Activated CD8-positive, alpha-beta T cell treated with anti-CD3 and anti-CD28 coated beads for 36 hours (primary cell): Measurements from ENCODE around the gene MARCHF2. TPM values are rescaled to one million over a fixed set of nuclear protein-coding genes. Genes with fewer than 3 reads are reported as not detected.
A peak's percentile ranks its signal among the peaks of the same experiment; 100 is the strongest.
"Not testable (repeated sequence)": the region's sequence is repeated elsewhere in the genome, so short reads cannot be mapped to it uniquely, and the experiment has no call there.

Experiments used
- ATAC-seq: fragments of 200-7000 bp; cut with Tn5 transposase; one replicate; pipeline ENCODE4 v1.10.0; 2021; ENCODE audit warnings: mild to moderate bottlenecking, moderate library complexity
- CTCF ChIA-PET: fragments of 350-600 bp; sonication (Branson Sonifier 250); formaldehyde crosslinking; loops from one replicate; lab custom pipeline; 2021; ENCODE audit warnings: antibody characterized with exemption; lab: Charles Lee
- POLR2A ChIA-PET: fragments of 350-600 bp; sonication (Branson Sonifier 250); formaldehyde crosslinking; loops from one replicate; lab custom pipeline; 2021; ENCODE audit warnings: antibody characterized with exemption; lab: Charles Lee
- DNase-seq: peaks from one replicate; pipeline ENCODE4 v3.0.0-alpha.2; 2020
- H3K27ac Mint-ChIP-seq: one replicate; pipeline ENCODE4 v1.8.0; 2021; ENCODE audit warnings: mild to moderate bottlenecking, mixed read lengths
- H3K27me3 Mint-ChIP-seq: one replicate; pipeline ENCODE4 v1.8.0; 2021; ENCODE audit warnings: mixed read lengths
- H3K36me3 Mint-ChIP-seq: one replicate; pipeline ENCODE4 v1.8.0; 2021; ENCODE audit warnings: low read depth, mixed read lengths
- H3K4me1 Mint-ChIP-seq: one replicate; pipeline ENCODE4 v1.8.0; 2021; ENCODE audit warnings: low read depth, mixed read lengths
- H3K4me3 Mint-ChIP-seq: one replicate; pipeline ENCODE4 v1.8.0; 2021; ENCODE audit warnings: mild to moderate bottlenecking, moderate library complexity, mixed read lengths
- H3K9me3 Mint-ChIP-seq: one replicate; pipeline ENCODE4 v1.8.0; 2021; ENCODE audit warnings: mixed read lengths
- intact Hi-C: fragments of 100-400 bp; cut with micrococcal nuclease; formaldehyde crosslinking; loops from one replicate; pipeline ENCODE4 v1.10.0; 2022
- total RNA-seq, 2 experiments: library from RNA; stranded (reverse); gene quantifications; one replicate each; pipeline ENCODE4 v1.2.3, GENCODE V29; 2021
- TF ChIP-seq, protein P1 (sequence below): fragments of 200-600 bp; IDR thresholded peaks from one replicate; pipeline ENCODE4 v1.8.0; 2022; ENCODE audit warnings: antibody characterized with exemption, mild to moderate bottlenecking

MARCHF2 gene
- total RNA-seq, 2 experiments from 2014 or later: 8.0 to 8.6 TPM

- peaks cover 27% of the 10 kb centered on the region for H3K4me1 Mint-ChIP-seq
- CTCF ChIA-PET: interaction anchor here (8.3 kb wide), 1 partner anchor 14 kb away, joined by 67 read pairs; no protein-coding TSS in a partner anchor
- intact Hi-C loops: no loop called here
- peaks cover 12% of the 10 kb centered on the region for H3K36me3 Mint-ChIP-seq
- TF ChIP-seq, protein P1, sequence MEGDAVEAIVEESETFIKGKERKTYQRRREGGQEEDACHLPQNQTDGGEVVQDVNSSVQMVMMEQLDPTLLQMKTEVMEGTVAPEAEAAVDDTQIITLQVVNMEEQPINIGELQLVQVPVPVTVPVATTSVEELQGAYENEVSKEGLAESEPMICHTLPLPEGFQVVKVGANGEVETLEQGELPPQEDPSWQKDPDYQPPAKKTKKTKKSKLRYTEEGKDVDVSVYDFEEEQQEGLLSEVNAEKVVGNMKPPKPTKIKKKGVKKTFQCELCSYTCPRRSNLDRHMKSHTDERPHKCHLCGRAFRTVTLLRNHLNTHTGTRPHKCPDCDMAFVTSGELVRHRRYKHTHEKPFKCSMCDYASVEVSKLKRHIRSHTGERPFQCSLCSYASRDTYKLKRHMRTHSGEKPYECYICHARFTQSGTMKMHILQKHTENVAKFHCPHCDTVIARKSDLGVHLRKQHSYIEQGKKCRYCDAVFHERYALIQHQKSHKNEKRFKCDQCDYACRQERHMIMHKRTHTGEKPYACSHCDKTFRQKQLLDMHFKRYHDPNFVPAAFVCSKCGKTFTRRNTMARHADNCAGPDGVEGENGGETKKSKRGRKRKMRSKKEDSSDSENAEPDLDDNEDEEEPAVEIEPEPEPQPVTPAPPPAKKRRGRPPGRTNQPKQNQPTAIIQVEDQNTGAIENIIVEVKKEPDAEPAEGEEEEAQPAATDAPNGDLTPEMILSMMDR: no peak
- DNase-seq (no peak), ATAC-seq (no peak)
- peaks cover 41% of the 10 kb centered on the region for H3K27me3 Mint-ChIP-seq
- POLR2A ChIA-PET: no interaction called here
- peak overlapping the region; percentile 19 for H3K4me3 Mint-ChIP-seq
- no peak overlapping the region for H3K27ac Mint-ChIP-seq
- no peaks in the 10 kb centered on the region for H3K9me3 Mint-ChIP-seq
Measured at GRCh38 chr19:8367327-8368001, 45.6 kb upstream of the MARCHF2 start.

GRCh38 chr19:8370176-8371010 lies 42.7 kb upstream of the MARCHF2 start:
- TF ChIP-seq, protein P1: no peak
- no peak for DNase-seq
- Mint-ChIP-seq H3K36me3 (peaks cover 15% of the 10 kb centered on the region), H3K4me1 (peaks cover 14% of the 10 kb centered on the region), H3K27me3 (peaks cover 29% of the 10 kb centered on the region), H3K27ac (no peak overlapping the region), H3K9me3 (no peaks in the 10 kb centered on the region), H3K4me3 (no peak overlapping the region)
- ATAC-seq: no peak
- intact Hi-C loops: no loop called here
- POLR2A ChIA-PET: interaction anchor here (0.6 kb wide), 1 partner anchor 86 kb away, joined by 3 read pairs; no protein-coding TSS in a partner anchor
- CTCF ChIA-PET: interaction anchor here (0.6 to 1.3 kb wide), 3 partner anchors 16 to 117 kb away, joined by 3 read pairs; no protein-coding TSS in a partner anchor

GRCh38 chr19:8371011-8371804 lies 41.9 kb upstream of the MARCHF2 start:
- peaks cover 11% of the 10 kb centered on the region for H3K4me1 Mint-ChIP-seq
- H3K9me3 Mint-ChIP-seq: no peaks in the 10 kb centered on the region
- CTCF ChIA-PET: interaction anchor here (0.6 to 0.7 kb wide), 2 partner anchors 17 to 118 kb away, joined by 3 read pairs; no protein-coding TSS in a partner anchor
- POLR2A ChIA-PET: interaction anchor here (0.6 kb wide), 1 partner anchor 85 kb away, joined by 3 read pairs; no protein-coding TSS in a partner anchor
- peaks cover 13% of the 10 kb centered on the region for H3K36me3 Mint-ChIP-seq
- H3K27me3 Mint-ChIP-seq: peaks cover 21% of the 10 kb centered on the region
- TF ChIP-seq, protein P1: no peak
- ATAC-seq (no peak), DNase-seq (no peak)
- no peak overlapping the region for H3K4me3 Mint-ChIP-seq
- intact Hi-C loops: no loop called here
- no peak overlapping the region for H3K27ac Mint-ChIP-seq

- Mint-ChIP-seq H3K27ac (no peak overlapping the region), H3K4me1 (peaks cover 11% of the 10 kb centered on the region), H3K36me3 (peaks cover 6% of the 10 kb centered on the region), H3K9me3 (peaks cover 4% of the 10 kb centered on the region), H3K27me3 (no peaks in the 10 kb centered on the region), H3K4me3 (no peak overlapping the region)
- no peak for DNase-seq
- POLR2A ChIA-PET: interaction anchor here (0.6 to 1.0 kb wide), 3 partner anchors 40 to 430 kb away, joined by 3 read pairs; no protein-coding TSS in a partner anchor
- intact Hi-C loops: no loop called here
- CTCF ChIA-PET: interaction anchor here (1.1 kb wide), 1 partner anchor 20 kb away, joined by 4 read pairs; no protein-coding TSS in a partner anchor
- TF ChIP-seq, protein P1: no peak
- ATAC-seq: no peak
Measured at GRCh38 chr19:8373867-8374813, 39.0 kb upstream of the MARCHF2 start.

- intact Hi-C loops, POLR2A ChIA-PET, ATAC-seq, H3K4me3 Mint-ChIP-seq, H3K27ac Mint-ChIP-seq, H3K27me3 Mint-ChIP-seq, DNase-seq, H3K36me3 Mint-ChIP-seq, H3K9me3 Mint-ChIP-seq: not testable (repeated sequence)
- CTCF ChIA-PET: interaction anchor here (4.1 kb wide), 1 partner anchor 22 kb away, joined by 23 read pairs; no protein-coding TSS in a partner anchor
- H3K4me1 Mint-ChIP-seq: peaks cover 11% of the 10 kb centered on the region
Measured at GRCh38 chr19:8375766-8376165, 37.3 kb upstream of the MARCHF2 start.

DNA sequence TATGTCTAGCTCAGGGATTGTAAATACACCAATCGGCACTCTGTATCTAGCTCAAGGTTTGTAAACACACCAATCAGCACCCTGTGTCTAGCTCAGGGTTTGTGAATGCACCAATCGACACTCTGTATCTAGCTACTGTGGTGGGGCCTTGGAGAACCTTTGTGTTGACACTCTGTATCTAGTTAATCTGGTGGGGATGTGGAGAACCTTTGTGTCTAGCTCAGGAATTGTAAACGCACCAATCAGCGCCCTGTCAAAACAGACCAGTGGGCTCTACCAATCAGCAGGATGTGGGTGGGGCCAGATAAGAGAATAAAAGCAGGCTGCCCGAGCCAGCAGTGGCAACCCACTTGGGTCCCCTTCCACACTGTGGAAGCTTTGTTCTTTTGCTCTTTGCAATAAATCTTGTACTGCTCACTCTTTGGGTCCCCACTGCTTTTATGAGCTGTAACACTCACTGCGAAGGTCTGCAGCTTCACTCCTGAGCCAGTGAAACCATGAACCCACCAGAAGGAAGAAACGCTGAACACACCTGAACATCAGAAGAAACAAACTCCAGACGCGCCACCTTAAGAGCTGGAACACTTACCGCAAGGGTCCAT lies 36.6 kb upstream of the MARCHF2 start:
- H3K4me3 Mint-ChIP-seq, H3K9me3 Mint-ChIP-seq, DNase-seq, H3K27me3 Mint-ChIP-seq, ATAC-seq, H3K4me1 Mint-ChIP-seq, intact Hi-C loops, H3K36me3 Mint-ChIP-seq, H3K27ac Mint-ChIP-seq: not testable (repeated sequence)
- CTCF ChIA-PET: interaction anchor here (4.1 kb wide), 1 partner anchor 23 kb away, joined by 23 read pairs; no protein-coding TSS in a partner anchor
- POLR2A ChIA-PET: interaction anchor here (0.7 to 0.9 kb wide), 2 partner anchors 19 to 152 kb away, joined by 3 read pairs; no protein-coding TSS in a partner anchor
